AG04450 (cell line): ENCODE data around the gene PLA2G4B. TPM values are rescaled to one million over a fixed set of nuclear protein-coding genes. Genes with fewer than 3 reads are reported as not detected.

Experiments used
- CTCF ChIA-PET: fragments of 300-600, 350-600 bp; formaldehyde crosslinking; extraction: SDS; loops from one replicate; lab custom pipeline; 2022; ENCODE audit warnings: antibody characterized with exemption, inconsistent platforms; lab: Charles Lee
- POLR2A ChIA-PET: fragments of 350-600 bp; formaldehyde crosslinking; extraction: SDS; loops from one replicate; lab custom pipeline; 2021; ENCODE audit warnings: antibody characterized with exemption, inconsistent platforms; lab: Yijun Ruan, JAX
- DNase-seq: peaks from one replicate; pipeline ENCODE4 v3.0.0-alpha.2; 2011; ENCODE audit warnings: low read depth, low spot score
- H3K27ac ChIP-seq: one replicate; pipeline ENCODE4 v1.5.1; 2012; ENCODE audit warnings: low read depth, low read length, control low read depth
- H3K27me3 ChIP-seq: one replicate; pipeline ENCODE4 v1.6.0; 2012; ENCODE audit warnings: low read length; ENCODE audit not compliant: control insufficient read depth, insufficient read depth
- H3K4me3 ChIP-seq: 2 replicates; pipeline ENCODE4 v1.5.1; 2011; ENCODE audit warnings: mild to moderate bottlenecking, low read depth, low read length, control low read depth
- H3K9me3 ChIP-seq: 2 replicates; pipeline ENCODE4 v1.5.1; 2012; ENCODE audit warnings: low read length; ENCODE audit not compliant: control insufficient read depth, insufficient read depth
- polyA plus RNA-seq: library from polyadenylated mRNA; depleted of rRNA; stranded (reverse); fragments of >200 nt; gene quantifications from 2 replicates; pipeline ENCODE4 v1.2.3, GENCODE V29; 2011
- TF ChIP-seq, protein P1 (sequence below): IDR thresholded peaks from 2 replicates; pipeline ENCODE4 v1.5.1; 2011; ENCODE audit warnings: low read depth, low read length, control low read depth, inconsistent platforms

The PLA2G4B gene
- polyA plus RNA-seq, 1 experiment = 1.3 TPM

DNA sequence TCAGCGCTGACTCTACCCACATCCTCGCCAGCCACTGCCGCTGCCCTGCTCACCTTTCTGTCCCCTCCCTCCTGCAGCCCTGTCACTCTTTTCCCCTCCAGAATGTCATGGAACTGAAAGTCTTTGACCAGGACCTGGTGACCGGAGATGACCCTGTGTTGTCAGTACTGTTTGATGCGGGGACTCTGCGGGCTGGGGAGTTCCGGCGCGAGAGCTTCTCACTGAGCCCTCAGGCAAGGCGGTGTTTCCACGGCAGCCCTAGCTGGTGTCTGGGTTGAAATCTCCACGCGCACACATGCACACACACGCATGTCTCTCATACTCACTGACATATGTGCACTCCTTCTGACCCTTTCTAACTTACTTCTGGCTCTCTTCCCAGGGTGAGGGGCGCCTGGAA lies 2.0 kb downstream of the PLA2G4B start:
- no peaks in the 10 kb centered on the region for H3K27me3 ChIP-seq
- CTCF ChIA-PET = no interaction called here
- TF ChIP-seq, protein P1, sequence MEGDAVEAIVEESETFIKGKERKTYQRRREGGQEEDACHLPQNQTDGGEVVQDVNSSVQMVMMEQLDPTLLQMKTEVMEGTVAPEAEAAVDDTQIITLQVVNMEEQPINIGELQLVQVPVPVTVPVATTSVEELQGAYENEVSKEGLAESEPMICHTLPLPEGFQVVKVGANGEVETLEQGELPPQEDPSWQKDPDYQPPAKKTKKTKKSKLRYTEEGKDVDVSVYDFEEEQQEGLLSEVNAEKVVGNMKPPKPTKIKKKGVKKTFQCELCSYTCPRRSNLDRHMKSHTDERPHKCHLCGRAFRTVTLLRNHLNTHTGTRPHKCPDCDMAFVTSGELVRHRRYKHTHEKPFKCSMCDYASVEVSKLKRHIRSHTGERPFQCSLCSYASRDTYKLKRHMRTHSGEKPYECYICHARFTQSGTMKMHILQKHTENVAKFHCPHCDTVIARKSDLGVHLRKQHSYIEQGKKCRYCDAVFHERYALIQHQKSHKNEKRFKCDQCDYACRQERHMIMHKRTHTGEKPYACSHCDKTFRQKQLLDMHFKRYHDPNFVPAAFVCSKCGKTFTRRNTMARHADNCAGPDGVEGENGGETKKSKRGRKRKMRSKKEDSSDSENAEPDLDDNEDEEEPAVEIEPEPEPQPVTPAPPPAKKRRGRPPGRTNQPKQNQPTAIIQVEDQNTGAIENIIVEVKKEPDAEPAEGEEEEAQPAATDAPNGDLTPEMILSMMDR = no peak
- POLR2A ChIA-PET = no interaction called here
- H3K9me3 ChIP-seq = no peaks in the 10 kb centered on the region; the same call in 1 of the 2 replicates
- H3K27ac ChIP-seq = no peak overlapping the region
- H3K4me3 ChIP-seq = no peak overlapping the region
- DNase-seq = no peak

DNA sequence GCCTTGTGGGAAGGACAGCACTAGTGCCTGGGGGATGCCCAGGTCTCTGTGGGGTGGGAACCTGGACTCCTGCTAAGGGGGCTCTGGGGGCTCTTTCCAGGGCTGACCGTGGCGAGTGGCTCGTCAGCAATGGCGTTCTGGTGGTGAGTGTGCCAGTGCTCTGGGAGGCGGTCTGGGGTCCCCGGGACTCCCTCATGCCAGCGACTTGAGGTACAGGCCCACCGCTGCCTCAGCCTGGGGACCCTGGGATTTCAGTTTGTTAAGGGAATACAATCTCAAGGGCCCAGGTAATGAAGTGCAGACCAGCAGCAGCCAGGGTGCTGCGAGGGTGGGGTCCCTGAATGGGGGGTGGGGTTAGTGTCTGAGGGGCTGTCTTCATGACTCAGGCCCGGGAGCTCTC lies 2.5 kb downstream of the PLA2G4B start:
- H3K27me3 ChIP-seq = no peaks in the 10 kb centered on the region
- no peak overlapping the region for H3K4me3 ChIP-seq
- TF ChIP-seq, protein P1 = no peak
- no peak for DNase-seq
- H3K27ac ChIP-seq = no peak overlapping the region
- no peaks in the 10 kb centered on the region; the same call in 1 of the 2 replicates for H3K9me3 ChIP-seq
- POLR2A ChIA-PET = no interaction called here
- CTCF ChIA-PET = no interaction called here

DNA sequence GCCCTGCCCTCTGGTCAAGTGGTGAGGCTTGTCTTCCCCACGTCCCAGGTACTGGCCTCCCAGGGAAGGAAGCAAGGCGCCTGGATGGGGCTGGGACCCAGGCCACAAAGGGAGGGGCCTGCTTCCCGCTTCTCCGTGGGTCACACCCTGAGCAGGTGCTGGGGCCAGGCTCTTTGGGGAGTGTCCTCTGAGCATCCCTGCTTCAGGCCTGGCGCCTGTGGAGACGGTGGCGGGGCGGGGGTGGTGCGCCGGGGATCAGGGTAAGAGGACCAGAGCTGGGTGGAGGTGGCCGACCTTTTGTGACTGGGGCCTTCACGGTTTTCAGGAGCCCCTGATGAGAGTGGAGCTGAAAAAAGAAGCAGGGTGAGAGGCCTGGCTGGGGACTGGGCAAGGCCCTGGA lies 3.6 kb downstream of the PLA2G4B start:
- Histone ChIP-seq H3K9me3 (no peaks in the 10 kb centered on the region; the same call in 1 of the 2 replicates), H3K27me3 (no peaks in the 10 kb centered on the region), H3K4me3 (no peak overlapping the region), H3K27ac (no peak overlapping the region)
- DNase-seq = no peak
- POLR2A ChIA-PET = no interaction called here
- CTCF ChIA-PET = no interaction called here
- TF ChIP-seq, protein P1 = no peak

DNA sequence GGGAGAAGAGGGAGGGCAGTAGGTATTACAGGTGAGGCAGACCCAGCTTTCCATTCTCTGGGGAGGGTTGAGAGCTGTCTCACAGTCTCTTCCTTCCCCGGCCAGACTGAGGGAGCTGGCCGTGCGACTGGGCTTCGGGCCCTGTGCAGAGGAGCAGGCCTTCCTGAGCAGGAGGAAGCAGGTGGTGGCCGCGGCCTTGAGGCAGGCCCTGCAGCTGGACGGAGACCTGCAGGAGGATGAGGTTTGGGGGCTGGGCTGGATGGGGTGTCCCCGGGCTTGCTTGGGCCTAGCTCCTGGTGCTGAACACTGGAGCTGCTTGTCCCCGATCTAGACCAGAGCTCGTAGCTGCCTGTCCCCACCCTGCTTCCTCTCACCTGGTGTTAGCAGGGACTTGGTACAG lies 4.9 kb downstream of the PLA2G4B start:
- Histone ChIP-seq H3K4me3 (no peak overlapping the region), H3K9me3 (no peaks in the 10 kb centered on the region; the same call in 1 of the 2 replicates), H3K27me3 (no peaks in the 10 kb centered on the region), H3K27ac (no peak overlapping the region)
- TF ChIP-seq, protein P1 = no peak
- ChIA-PET CTCF (interaction anchor here (0.9 kb wide), 1 partner anchor 33 kb away, joined by 3 read pairs; no protein-coding TSS in a partner anchor), POLR2A (no interaction called here)
- no peak for DNase-seq

DNA sequence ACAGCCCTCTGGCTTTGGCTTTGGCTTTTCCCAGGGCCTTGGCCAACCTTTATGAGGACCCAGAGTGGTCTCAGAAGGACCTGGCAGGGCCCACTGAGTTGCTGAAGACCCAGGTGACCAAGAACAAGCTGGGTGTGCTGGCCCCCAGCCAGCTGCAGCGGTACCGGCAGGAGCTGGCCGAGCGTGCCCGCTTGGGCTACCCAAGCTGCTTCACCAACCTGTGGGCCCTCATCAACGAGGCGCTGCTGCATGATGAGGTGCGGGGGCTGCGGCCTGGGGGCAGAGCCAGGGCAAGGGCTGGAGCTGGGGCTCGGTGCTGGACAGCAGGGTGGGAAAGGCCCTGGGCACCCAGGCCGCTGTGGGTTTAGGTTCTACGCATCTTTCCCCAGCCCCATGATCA lies 6.2 kb downstream of the PLA2G4B start:
- Histone ChIP-seq H3K9me3 (no peaks in the 10 kb centered on the region; the same call in 1 of the 2 replicates), H3K27me3 (no peaks in the 10 kb centered on the region), H3K4me3 (no peak overlapping the region), H3K27ac (no peak overlapping the region)
- ChIA-PET POLR2A (no interaction called here), CTCF (no interaction called here)
- TF ChIP-seq, protein P1 = no peak
- DNase-seq = no peak
